ENCODE measurements around the gene GRK1. TPM values are rescaled to one million over a fixed set of nuclear protein-coding genes. Genes with fewer than 3 reads are reported as not detected.

GRK1 gene
- total and polyA plus RNA-seq, 2 of the 8 experiments (the other 6 are each of a cell fraction or from before 2014, with no cell fraction given) = 0.12 TPM; not detected in 1

- no peak overlapping the region for H3K4me3 ChIP-seq (ENCODE audit: extremely low read depth in 1 of 4, insufficient read depth in 2 of 4, low read depth in 3 of 4, low read length in 4 of 4)
- H3K56ac ChIP-seq (replicated peaks; ENCODE audit: insufficient read length, low read depth, low read length) = no peak overlapping the region
- 87% methylated on average over 9 of the region's 9 CpGs; no CpG with 5 or more reads in 1 of the 2 experiments for WGBS, 2 experiments (ENCODE audit: extremely low coverage in 1 of 2, insufficient coverage in 1 of 2, insufficient read length in 1 of 2, insufficient replicate concordance in 2 of 2, low coverage in 1 of 2, low lambda C conversion rate in 2 of 2, missing lambda C conversion rate in 1 of 2)
- no peaks in the 10 kb centered on the region for H4K20me1 ChIP-seq (replicated peaks in 1 of 2; ENCODE audit: control insufficient read depth in 1 of 2, insufficient read depth in 2 of 2, low read length in 2 of 2)
- H3K9me3 ChIP-seq (ENCODE audit: insufficient read depth in 2 of 2, low read depth in 1 of 2, low read length in 1 of 2) = no peaks in the 10 kb centered on the region
- FAIRE-seq (no peak), DNase-seq (ENCODE audit: low read depth in 1 of 2, low spot score in 2 of 2) (no peak)
- H4K91ac ChIP-seq (replicated peaks; ENCODE audit: insufficient read length, low read length) = no peak overlapping the region
- no peak overlapping the region for H3K27ac ChIP-seq (ENCODE audit: low read depth, low read length)
- no peak overlapping the region; the same call in 1 of the 2 replicates for H2BK15ac ChIP-seq (ENCODE audit: low read length)
- H3K23ac ChIP-seq (ENCODE audit: insufficient read length) = no peak overlapping the region
- no peaks in the 10 kb centered on the region for H3K79me1 ChIP-seq (ENCODE audit: low read depth, low read length)
- H3K9ac ChIP-seq (replicated peaks in 1 of 4; ENCODE audit: extremely low read depth in 1 of 4, low read depth in 3 of 4, low read length in 3 of 4) = no peak overlapping the region
- peaks cover 0 to 8% (median 3%) of the 10 kb centered on the region in 4 experiments; a peak in 3 of 7 replicates for H3K4me1 ChIP-seq (replicated peaks in 1 of 4; ENCODE audit: control insufficient read depth in 3 of 4, insufficient read depth in 4 of 4, low read length in 3 of 4)
- H2AK5ac ChIP-seq (ENCODE audit: low read depth, low read length) = no peak overlapping the region
- CTCF ChIA-PET (ENCODE audit: partially characterized antibody) = interaction anchor here (0.7 to 3.9 kb wide), 10 partner anchors 8 to 422 kb away, joined by 3 to 32 read pairs (median 4); no protein-coding TSS in a partner anchor
- H3K4me2 ChIP-seq (ENCODE audit: insufficient read depth in 1 of 2, low read depth in 2 of 2, low read length in 2 of 2) = no peak overlapping the region
- H3K79me2 ChIP-seq (ENCODE audit: control insufficient read depth in 1 of 2, insufficient read depth in 2 of 2, low read length in 2 of 2) = no peaks in the 10 kb centered on the region
- no peaks in the 10 kb centered on the region for H3K27me3 ChIP-seq (replicated peaks in 1 of 4; ENCODE audit: control insufficient read depth in 3 of 4, extremely low read depth in 1 of 4, insufficient read depth in 3 of 4, low read length in 3 of 4)
- no peak overlapping the region for H3K18ac ChIP-seq (ENCODE audit: extremely low read depth, low read length)
- no peak overlapping the region for H2AFZ ChIP-seq (ENCODE audit: low read length)
- H3K36me3 ChIP-seq (ENCODE audit: control insufficient read depth in 2 of 4, insufficient read depth in 4 of 4, low read length in 3 of 4) = no peaks in the 10 kb centered on the region
- POLR2A ChIA-PET (ENCODE audit: partially characterized antibody) = no interaction called here
- no peak overlapping the region for H3K4ac ChIP-seq (replicated peaks; ENCODE audit: insufficient read length, low read depth, low read length)
- H2BK12ac ChIP-seq (ENCODE audit: low read depth, low read length) = no peak overlapping the region
- no peak overlapping the region for H4K5ac ChIP-seq (ENCODE audit: insufficient read length, low read depth, low read length)
- H2BK20ac ChIP-seq (ENCODE audit: low read length) = no peak overlapping the region
- no peak overlapping the region for H4K8ac ChIP-seq (ENCODE audit: extremely low read depth, insufficient read depth, low read length)
- 0 out of 2 replicates have a peak, but pooled peaks cover 2% of the 10 kb centered on the region for H3K23me2 ChIP-seq (ENCODE audit: low read depth, low read length)
- H2BK5ac ChIP-seq (ENCODE audit: low read depth, low read length) = no peak overlapping the region
- H3K14ac ChIP-seq (ENCODE audit: insufficient read length) = no peak overlapping the region
- no peak overlapping the region for H2BK120ac ChIP-seq (replicated peaks; ENCODE audit: low read depth, low read length)
- TF ChIP-seq CTCF (IDR thresholded peaks at IDR 0.05; ENCODE audit: control extremely low read depth in 1 of 3, insufficient read depth in 1 of 3, low read depth in 1 of 3, low read length in 3 of 3) (no peak), CHD1 (IDR thresholded peaks at IDR 0.05; ENCODE audit: low read depth, low read length) (no peak), TAF1 (IDR thresholded peaks at IDR 0.05; ENCODE audit: low read depth, low read length) (no peak), JUND (IDR thresholded peaks at IDR 0.05; ENCODE audit: low read length) (no peak), EP300 (IDR thresholded peaks at IDR 0.05; ENCODE audit: borderline replicate concordance in 1 of 2, low read depth in 2 of 2, low read length in 2 of 2) (no peak), RAD21 (IDR thresholded peaks at IDR 0.05 in 1 of 2, conservative IDR thresholded peaks at IDR 0.05 in 1 of 2; ENCODE audit: low read depth in 2 of 2, low read length in 2 of 2) (no peak), GTF2F1 (IDR thresholded peaks at IDR 0.05; ENCODE audit: borderline replicate concordance, low read depth, low read length) (no peak), JUN (IDR thresholded peaks at IDR 0.05; ENCODE audit: low read depth, low read length) (no peak), BACH1 (IDR thresholded peaks at IDR 0.05; ENCODE audit: low read length) (no peak), RXRA (IDR thresholded peaks at IDR 0.05; ENCODE audit: insufficient read depth, low read depth, low read length) (no peak), MAFK (IDR thresholded peaks at IDR 0.05; ENCODE audit: low read depth, low read length) (no peak), NANOG (IDR thresholded peaks at IDR 0.05; ENCODE audit: insufficient read depth, low read depth, low read length, poor library complexity, severe bottlenecking) (no peak)
Measured at GRCh38 chr13:113740286-113740556, 73.2 kb downstream of the GRK1 start.
